ENCODE results near the gene USP24. TPM values are rescaled to one million over a fixed set of nuclear protein-coding genes. Genes with fewer than 3 reads are reported as not detected.

USP24 gene
- total RNA-seq, 1 donor from 2014 or later = 44.6 TPM

DNA sequence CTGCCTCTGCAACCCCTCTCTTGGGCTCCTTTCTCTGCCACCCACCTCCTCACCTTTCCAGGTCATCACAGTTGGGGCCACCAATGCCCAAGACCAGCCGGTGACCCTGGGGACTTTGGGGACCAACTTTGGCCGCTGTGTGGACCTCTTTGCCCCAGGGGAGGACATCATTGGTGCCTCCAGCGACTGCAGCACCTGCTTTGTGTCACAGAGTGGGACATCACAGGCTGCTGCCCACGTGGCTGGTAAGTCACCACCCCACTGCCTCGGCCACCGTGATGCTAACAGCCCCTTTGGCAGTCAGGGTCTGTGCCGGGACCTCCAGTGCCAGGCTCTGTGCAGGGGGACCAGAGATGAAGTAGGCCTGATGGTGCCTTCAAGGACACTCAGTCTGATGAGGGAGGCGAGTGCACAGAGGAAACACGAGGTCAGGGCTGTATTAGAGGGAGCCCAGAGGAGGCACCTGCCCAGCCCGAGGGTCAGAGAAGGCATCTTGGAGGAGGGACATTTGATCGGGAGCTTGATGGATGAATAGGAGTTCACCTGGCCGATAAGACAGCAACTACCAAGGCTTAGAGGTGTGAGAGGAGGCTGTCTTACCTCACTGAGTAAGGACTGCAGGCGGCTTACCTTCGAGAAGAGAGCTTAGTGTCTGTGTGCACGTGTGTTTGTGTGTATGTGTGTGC is 157.8 kb downstream of the USP24 start:
- no peak overlapping the region for H3K27ac Mint-ChIP-seq (ENCODE audit: unreplicated experiment)
- no peaks in the 10 kb centered on the region for H3K27me3 Mint-ChIP-seq (ENCODE audit: low read depth)
- no peak overlapping the region for H3K4me3 Mint-ChIP-seq
- no peaks in the 10 kb centered on the region for H3K4me1 Mint-ChIP-seq
- no peak for DNase-seq (ENCODE audit: low read depth, low spot score)
- TF ChIP-seq, protein P1, sequence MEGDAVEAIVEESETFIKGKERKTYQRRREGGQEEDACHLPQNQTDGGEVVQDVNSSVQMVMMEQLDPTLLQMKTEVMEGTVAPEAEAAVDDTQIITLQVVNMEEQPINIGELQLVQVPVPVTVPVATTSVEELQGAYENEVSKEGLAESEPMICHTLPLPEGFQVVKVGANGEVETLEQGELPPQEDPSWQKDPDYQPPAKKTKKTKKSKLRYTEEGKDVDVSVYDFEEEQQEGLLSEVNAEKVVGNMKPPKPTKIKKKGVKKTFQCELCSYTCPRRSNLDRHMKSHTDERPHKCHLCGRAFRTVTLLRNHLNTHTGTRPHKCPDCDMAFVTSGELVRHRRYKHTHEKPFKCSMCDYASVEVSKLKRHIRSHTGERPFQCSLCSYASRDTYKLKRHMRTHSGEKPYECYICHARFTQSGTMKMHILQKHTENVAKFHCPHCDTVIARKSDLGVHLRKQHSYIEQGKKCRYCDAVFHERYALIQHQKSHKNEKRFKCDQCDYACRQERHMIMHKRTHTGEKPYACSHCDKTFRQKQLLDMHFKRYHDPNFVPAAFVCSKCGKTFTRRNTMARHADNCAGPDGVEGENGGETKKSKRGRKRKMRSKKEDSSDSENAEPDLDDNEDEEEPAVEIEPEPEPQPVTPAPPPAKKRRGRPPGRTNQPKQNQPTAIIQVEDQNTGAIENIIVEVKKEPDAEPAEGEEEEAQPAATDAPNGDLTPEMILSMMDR (conservative IDR thresholded peaks at IDR 0.05) = no peak
- no peaks in the 10 kb centered on the region for H3K9me3 Mint-ChIP-seq
- H3K36me3 Mint-ChIP-seq (ENCODE audit: low read depth) = no peaks in the 10 kb centered on the region

DNA sequence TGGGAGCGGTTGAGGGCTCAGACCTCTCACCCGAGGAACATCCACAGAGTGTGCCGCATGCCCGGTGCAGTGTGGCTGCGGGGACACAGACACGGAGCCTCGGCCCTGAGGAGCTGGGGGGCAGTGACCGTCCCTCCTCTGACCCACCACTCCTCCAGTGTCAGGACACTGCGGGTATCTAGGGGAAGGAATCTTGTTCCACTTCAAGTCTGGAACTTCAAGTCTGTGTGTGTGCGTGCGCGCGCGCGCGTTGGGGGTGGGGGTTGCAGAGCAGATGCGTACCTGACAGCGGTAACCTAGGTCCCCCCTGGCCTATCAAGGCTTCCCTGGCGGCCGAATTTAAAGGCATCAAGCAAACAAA is 158.6 kb downstream of the USP24 start:
- Mint-ChIP-seq H3K9me3 (no peaks in the 10 kb centered on the region), H3K27ac (ENCODE audit: unreplicated experiment) (no peak overlapping the region), H3K4me3 (no peak overlapping the region), H3K4me1 (no peaks in the 10 kb centered on the region), H3K36me3 (ENCODE audit: low read depth) (no peaks in the 10 kb centered on the region), H3K27me3 (ENCODE audit: low read depth) (no peaks in the 10 kb centered on the region)
- TF ChIP-seq, protein P1 (conservative IDR thresholded peaks at IDR 0.05) = no peak
- DNase-seq (ENCODE audit: low read depth, low spot score) = no peak

DNA sequence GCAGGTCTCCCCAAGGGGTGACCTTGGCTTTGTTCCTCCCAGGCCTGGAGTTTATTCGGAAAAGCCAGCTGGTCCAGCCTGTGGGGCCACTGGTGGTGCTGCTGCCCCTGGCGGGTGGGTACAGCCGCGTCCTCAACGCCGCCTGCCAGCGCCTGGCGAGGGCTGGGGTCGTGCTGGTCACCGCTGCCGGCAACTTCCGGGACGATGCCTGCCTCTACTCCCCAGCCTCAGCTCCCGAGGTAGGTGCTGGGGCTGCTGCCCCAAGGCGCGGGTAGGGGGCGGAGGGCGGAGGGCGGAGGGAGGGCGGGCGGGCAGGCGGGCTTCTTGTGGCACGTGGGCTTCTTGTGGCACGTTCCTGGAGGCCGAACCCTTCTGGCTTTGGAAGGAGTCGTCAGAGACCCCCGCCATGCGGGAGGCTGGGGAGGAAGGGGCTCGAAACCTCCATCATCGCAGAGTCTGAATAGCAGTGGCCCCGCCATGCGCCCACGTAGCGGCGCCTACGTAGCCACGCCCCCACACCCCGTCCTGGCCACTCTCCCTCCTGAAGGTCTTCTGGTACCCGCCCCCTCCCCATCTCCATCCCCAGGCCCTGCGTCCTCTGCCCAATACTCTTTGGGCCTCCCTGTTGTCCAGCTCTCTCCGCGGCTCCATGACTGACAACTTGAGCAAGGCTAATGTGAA is 159.1 kb downstream of the USP24 start:
- no peaks in the 10 kb centered on the region for H3K9me3 Mint-ChIP-seq
- H3K36me3 Mint-ChIP-seq (ENCODE audit: low read depth) = no peaks in the 10 kb centered on the region
- no peak overlapping the region for H3K27ac Mint-ChIP-seq (ENCODE audit: unreplicated experiment)
- TF ChIP-seq, protein P1 (conservative IDR thresholded peaks at IDR 0.05) = no peak
- H3K4me3 Mint-ChIP-seq = no peak overlapping the region
- no peaks in the 10 kb centered on the region for H3K27me3 Mint-ChIP-seq (ENCODE audit: low read depth)
- H3K4me1 Mint-ChIP-seq = no peaks in the 10 kb centered on the region
- DNase-seq (ENCODE audit: low read depth, low spot score) = no peak

DNA sequence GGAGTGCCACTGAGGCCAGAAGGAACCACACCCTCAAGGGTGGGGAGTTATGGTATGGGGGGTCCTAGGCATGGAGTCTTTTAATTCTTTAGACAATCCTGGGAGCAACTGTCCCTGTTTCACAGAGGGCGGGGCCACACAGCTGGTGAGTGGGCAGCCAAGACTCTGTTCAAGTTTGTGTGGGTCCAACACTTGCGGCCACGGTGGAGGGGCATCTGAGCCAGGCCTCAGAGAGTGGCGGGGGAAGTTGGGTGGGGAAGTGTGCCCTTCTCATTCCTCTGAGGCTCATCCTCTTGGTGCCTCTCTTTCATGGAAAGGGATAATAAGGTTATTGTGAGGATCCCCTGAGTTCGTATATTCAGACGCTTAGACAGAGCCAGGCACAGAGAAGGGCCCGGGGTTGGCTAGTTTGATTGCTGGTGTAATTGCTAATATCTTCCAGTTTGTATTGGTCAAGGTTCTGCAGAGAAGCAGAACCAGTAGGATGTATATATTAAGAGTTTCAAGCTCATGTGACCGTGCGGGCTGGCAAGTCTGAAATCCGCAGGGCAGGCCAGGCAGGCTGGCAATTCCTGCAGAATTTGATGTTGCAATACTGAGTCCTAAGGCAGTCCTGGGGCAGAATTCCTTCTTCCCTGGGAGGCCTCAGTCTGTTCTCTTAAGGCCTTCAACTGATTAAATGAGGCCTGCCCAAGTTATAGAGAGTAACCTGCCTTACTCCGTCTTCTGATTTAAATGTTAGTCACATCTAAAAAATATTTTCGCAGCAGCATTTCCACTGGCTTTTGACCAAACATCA is 159.9 kb downstream of the USP24 start:
- Mint-ChIP-seq H3K4me3 (no peak overlapping the region), H3K4me1 (no peaks in the 10 kb centered on the region), H3K27ac (ENCODE audit: unreplicated experiment) (peak overlapping the region; percentile 67), H3K9me3 (no peaks in the 10 kb centered on the region), H3K27me3 (ENCODE audit: low read depth) (no peaks in the 10 kb centered on the region), H3K36me3 (ENCODE audit: low read depth) (no peaks in the 10 kb centered on the region)
- TF ChIP-seq, protein P1 (conservative IDR thresholded peaks at IDR 0.05) = no peak
- no peak for DNase-seq (ENCODE audit: low read depth, low spot score)

DNA sequence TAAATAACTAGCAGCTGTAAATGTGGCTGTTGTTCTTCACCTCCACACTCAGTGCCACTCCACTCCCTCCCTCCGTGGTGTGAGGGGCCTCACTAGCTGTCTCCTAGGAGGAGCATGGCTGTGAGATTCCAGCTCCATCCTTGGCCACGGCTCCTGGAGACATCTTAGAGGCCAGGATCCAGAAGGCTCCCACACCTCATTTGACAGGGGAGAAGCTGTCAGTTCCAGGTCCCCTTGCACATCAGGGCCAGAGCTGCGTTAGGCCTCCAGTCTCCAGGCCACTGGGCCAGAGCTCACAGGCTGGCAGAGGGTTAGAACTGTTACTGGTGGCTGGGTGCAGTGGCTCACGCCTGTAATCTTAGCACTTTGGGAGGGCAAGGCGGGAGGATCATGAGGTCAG is 160.8 kb downstream of the USP24 start:
- Mint-ChIP-seq H3K4me1 (no peaks in the 10 kb centered on the region), H3K27me3 (ENCODE audit: low read depth) (no peaks in the 10 kb centered on the region), H3K27ac (ENCODE audit: unreplicated experiment) (no peak overlapping the region), H3K9me3 (no peaks in the 10 kb centered on the region), H3K4me3 (no peak overlapping the region), H3K36me3 (ENCODE audit: low read depth) (no peaks in the 10 kb centered on the region)
- no peak for DNase-seq (ENCODE audit: low read depth, low spot score)
- TF ChIP-seq, protein P1 (conservative IDR thresholded peaks at IDR 0.05) = no peak
